Measurements from ENCODE around the gene KCNQ2.

KCNQ2 gene

GRCh38 chr20:63477944-63478343 lies 5.5 kb upstream of the KCNQ2 start:
- TF ChIP-seq PPARA (CRISPR knock-in tag; IDR thresholded peaks at IDR 0.05; ENCODE audit: borderline replicate concordance) (no peak), SNAI2 (CRISPR knock-in tag; IDR thresholded peaks at IDR 0.05) (no peak), ZFP30 (CRISPR knock-in tag; IDR thresholded peaks at IDR 0.05) (no peak), ZC3H10 (CRISPR knock-in tag; IDR thresholded peaks at IDR 0.05) (no peak), CSRNP3 (CRISPR knock-in tag; IDR thresholded peaks at IDR 0.05) (no peak), CSDC2 (CRISPR knock-in tag; IDR thresholded peaks at IDR 0.05) (no peak), RARB (CRISPR knock-in tag; IDR thresholded peaks at IDR 0.05) (no peak), POU6F1 (CRISPR knock-in tag; IDR thresholded peaks at IDR 0.05; ENCODE audit: borderline replicate concordance, low read depth) (no peak), OSR1 (CRISPR knock-in tag; IDR thresholded peaks at IDR 0.05) (no peak), PATZ1 (CRISPR knock-in tag; IDR thresholded peaks at IDR 0.05; ENCODE audit: borderline replicate concordance) (no peak), TCF4 (CRISPR knock-in tag; IDR thresholded peaks at IDR 0.05; ENCODE audit: borderline replicate concordance) (no peak), BACH2 (CRISPR knock-in tag; IDR thresholded peaks at IDR 0.05; ENCODE audit: borderline replicate concordance) (no peak), CREB5 (CRISPR knock-in tag; IDR thresholded peaks at IDR 0.05; ENCODE audit: low read depth) (no peak), TOX (CRISPR knock-in tag; IDR thresholded peaks at IDR 0.05; ENCODE audit: borderline replicate concordance) (no peak), ARNTL (CRISPR knock-in tag; IDR thresholded peaks at IDR 0.05; ENCODE audit: borderline replicate concordance, low read depth) (no peak), GLIS3 (CRISPR knock-in tag; IDR thresholded peaks at IDR 0.05) (no peak), ZNF8 (CRISPR knock-in tag; IDR thresholded peaks at IDR 0.05) (no peak), ZNF70 (CRISPR knock-in tag; IDR thresholded peaks at IDR 0.05) (no peak), TSHZ2 (CRISPR knock-in tag; IDR thresholded peaks at IDR 0.05) (no peak)
- ATAC-seq = no peak

- TF ChIP-seq PPARA (CRISPR knock-in tag; IDR thresholded peaks at IDR 0.05; ENCODE audit: borderline replicate concordance) (no peak), POU6F1 (CRISPR knock-in tag; IDR thresholded peaks at IDR 0.05; ENCODE audit: borderline replicate concordance, low read depth) (no peak), ZNF8 (CRISPR knock-in tag; IDR thresholded peaks at IDR 0.05) (no peak), CSDC2 (CRISPR knock-in tag; IDR thresholded peaks at IDR 0.05) (no peak), ISL1 (CRISPR knock-in tag; IDR thresholded peaks at IDR 0.05) (no peak), GLIS3 (CRISPR knock-in tag; IDR thresholded peaks at IDR 0.05) (no peak), RARB (CRISPR knock-in tag; IDR thresholded peaks at IDR 0.05) (no peak), OSR1 (CRISPR knock-in tag; IDR thresholded peaks at IDR 0.05) (no peak), ESRRG (CRISPR knock-in tag; IDR thresholded peaks at IDR 0.05) (no peak), TSHZ2 (CRISPR knock-in tag; IDR thresholded peaks at IDR 0.05) (no peak), ZNF565 (CRISPR knock-in tag; conservative IDR thresholded peaks at IDR 0.05; ENCODE audit: low read depth) (no peak), CREB5 (CRISPR knock-in tag; IDR thresholded peaks at IDR 0.05; ENCODE audit: low read depth) (no peak), ZC3H10 (CRISPR knock-in tag; IDR thresholded peaks at IDR 0.05) (no peak), TCF4 (CRISPR knock-in tag; IDR thresholded peaks at IDR 0.05; ENCODE audit: borderline replicate concordance) (no peak)
- no peak for ATAC-seq
Measured at GRCh38 chr20:63477061-63477616, 4.7 kb upstream of the KCNQ2 start.

All from SK-N-SH treated with all-trans-retinoic acid at 6 μM for 48 hours (cell line).